Loucy (cell line): ENCODE data around the gene DQX1.

Experiments used
- CTCF ChIP-seq: fragments of 200-600 bp; sonication (generic); conservative IDR thresholded peaks from 2 replicates; pipeline ENCODE4 v1.5.1; 2014; ENCODE audit warnings: mild to moderate bottlenecking, antibody characterized with exemption, low read length
- EZH2phosphoT487 ChIP-seq: fragments of 200-600 bp; IDR thresholded peaks from 2 replicates; pipeline ENCODE4 v1.6.1; 2018; ENCODE audit warnings: antibody characterized with exemption, mild to moderate bottlenecking, moderate library complexity, borderline replicate concordance

- TF ChIP-seq CTCF (no peak), EZH2phosphoT487 (no peak)
Measured at GRCh38 chr2:74522516-74522915, 3.5 kb downstream of the DQX1 start.
